PC-3 (cell line): ENCODE data around the gene BTBD6.

Experiments
- CTCF ChIP-seq: fragments of 300-600 bp; sonication (generic); conservative IDR thresholded peaks from 2 replicates; pipeline ENCODE4 v1.5.1; 2017; ENCODE audit warnings: antibody characterized with exemption, low read depth, mild to moderate bottlenecking, low read length
- EZH2 ChIP-seq: fragments of 300-600 bp; sonication (generic); IDR thresholded peaks from one replicate; pipeline ENCODE4 v1.6.1; 2017; ENCODE audit warnings: antibody characterized with exemption, mild to moderate bottlenecking, low read length; ENCODE audit not compliant: unreplicated experiment
- EZH2phosphoT487 ChIP-seq: fragments of 300-600 bp; sonication (generic); IDR thresholded peaks from 2 replicates; pipeline ENCODE4 v1.6.1; 2018; ENCODE audit warnings: mild to moderate bottlenecking, antibody characterized with exemption, low read length, borderline replicate concordance

GRCh38 chr14:105209091-105209490 lies 39.2 kb upstream of the BTBD6 start:
- TF ChIP-seq CTCF = no peak
- TF ChIP-seq EZH2 = no peak
- no peak for TF ChIP-seq EZH2phosphoT487
